Measurements from ENCODE around the gene SPATA24. TPM values are rescaled to one million over a fixed set of nuclear protein-coding genes. Genes with fewer than 3 reads are reported as not detected.

The SPATA24 gene
- total RNA-seq, 1 donor = 3.6 TPM

DNA sequence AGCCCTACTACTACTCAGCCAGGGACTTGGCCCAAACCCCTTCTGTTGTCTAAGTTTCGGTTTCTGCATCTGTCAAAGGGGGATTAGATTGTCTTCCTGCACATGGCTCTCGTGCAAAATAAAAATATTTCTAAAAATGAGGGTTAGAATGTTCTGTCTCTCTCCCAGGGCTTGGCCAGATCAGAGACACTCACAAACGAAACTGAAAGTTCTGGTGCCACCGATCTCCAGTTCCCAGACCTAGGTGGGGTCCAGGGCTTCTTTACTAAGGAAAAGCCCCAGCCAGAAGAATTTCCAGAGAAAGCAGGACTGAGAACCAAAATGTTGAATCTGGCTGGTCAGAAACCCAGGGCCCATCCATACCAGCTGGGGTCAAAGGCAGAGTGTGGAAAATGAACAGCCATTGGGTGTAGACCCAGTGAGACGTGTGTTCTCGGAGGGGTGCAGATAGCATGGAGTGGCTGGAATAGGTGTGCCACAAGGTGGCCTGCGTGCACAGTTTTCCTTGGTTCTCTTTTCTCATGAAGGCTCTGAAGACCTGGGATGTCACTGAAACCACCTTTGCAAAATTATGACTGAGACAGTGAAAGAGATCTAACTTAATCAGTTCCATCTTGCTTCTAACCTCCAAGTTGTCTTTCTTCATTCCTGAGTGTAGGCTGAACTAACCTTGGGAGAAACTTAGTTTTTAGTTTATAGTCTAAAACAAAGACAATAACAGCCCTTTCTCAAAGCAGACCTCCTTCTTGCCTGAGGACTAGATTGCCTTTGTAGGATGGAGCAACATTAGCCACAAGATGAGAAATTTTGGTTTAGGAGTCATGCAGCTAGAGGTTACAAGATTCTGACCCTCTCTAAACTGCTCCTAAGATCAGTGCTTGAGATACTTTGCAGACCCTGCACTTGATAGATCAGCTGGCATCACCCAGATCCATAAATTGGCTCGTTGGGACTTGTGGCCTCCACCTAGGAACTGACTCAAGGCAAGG, 18.5 kb downstream of the SPATA24 start:
- Histone ChIP-seq H3K4me3 (ENCODE audit: insufficient read depth, low read length) (peak overlapping the region; percentile 49), H3K9me3 (ENCODE audit: low read depth, low read length) (no peaks in the 10 kb centered on the region), H3K4me1 (ENCODE audit: insufficient read depth, low read length) (peaks cover 4% of the 10 kb centered on the region), H3K27ac (ENCODE audit: low read depth, low read length) (peak overlapping the region; percentile 24), H3K36me3 (ENCODE audit: insufficient read depth, low read length) (no peaks in the 10 kb centered on the region), H3K79me2 (ENCODE audit: insufficient read depth, low read length) (no peaks in the 10 kb centered on the region), H3K27me3 (ENCODE audit: insufficient read depth, low read length) (no peaks in the 10 kb centered on the region), H4K20me1 (ENCODE audit: insufficient read depth, low read length) (no peaks in the 10 kb centered on the region), H3K4me2 (ENCODE audit: insufficient read depth, low read length) (peak overlapping the region; percentile 78), H2AFZ (ENCODE audit: low read length) (peak overlapping the region; percentile 73)
- TF ChIP-seq, protein P1, sequence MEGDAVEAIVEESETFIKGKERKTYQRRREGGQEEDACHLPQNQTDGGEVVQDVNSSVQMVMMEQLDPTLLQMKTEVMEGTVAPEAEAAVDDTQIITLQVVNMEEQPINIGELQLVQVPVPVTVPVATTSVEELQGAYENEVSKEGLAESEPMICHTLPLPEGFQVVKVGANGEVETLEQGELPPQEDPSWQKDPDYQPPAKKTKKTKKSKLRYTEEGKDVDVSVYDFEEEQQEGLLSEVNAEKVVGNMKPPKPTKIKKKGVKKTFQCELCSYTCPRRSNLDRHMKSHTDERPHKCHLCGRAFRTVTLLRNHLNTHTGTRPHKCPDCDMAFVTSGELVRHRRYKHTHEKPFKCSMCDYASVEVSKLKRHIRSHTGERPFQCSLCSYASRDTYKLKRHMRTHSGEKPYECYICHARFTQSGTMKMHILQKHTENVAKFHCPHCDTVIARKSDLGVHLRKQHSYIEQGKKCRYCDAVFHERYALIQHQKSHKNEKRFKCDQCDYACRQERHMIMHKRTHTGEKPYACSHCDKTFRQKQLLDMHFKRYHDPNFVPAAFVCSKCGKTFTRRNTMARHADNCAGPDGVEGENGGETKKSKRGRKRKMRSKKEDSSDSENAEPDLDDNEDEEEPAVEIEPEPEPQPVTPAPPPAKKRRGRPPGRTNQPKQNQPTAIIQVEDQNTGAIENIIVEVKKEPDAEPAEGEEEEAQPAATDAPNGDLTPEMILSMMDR (IDR thresholded peaks at IDR 0.05; ENCODE audit: extremely low read depth, low read depth, low read length) = no peak
- peak; percentile 94 for DNase-seq (ENCODE audit: insufficient read length, low spot score, missing footprints)

- Histone ChIP-seq H3K36me3 (ENCODE audit: insufficient read depth, low read length) (no peaks in the 10 kb centered on the region), H3K79me2 (ENCODE audit: insufficient read depth, low read length) (no peaks in the 10 kb centered on the region), H3K9me3 (ENCODE audit: low read depth, low read length) (no peaks in the 10 kb centered on the region), H3K4me1 (ENCODE audit: insufficient read depth, low read length) (peaks cover 4% of the 10 kb centered on the region), H3K27ac (ENCODE audit: low read depth, low read length) (peak overlapping the region; percentile 24), H3K27me3 (ENCODE audit: insufficient read depth, low read length) (no peaks in the 10 kb centered on the region), H2AFZ (ENCODE audit: low read length) (peak overlapping the region; percentile 73), H3K4me3 (ENCODE audit: insufficient read depth, low read length) (no peak overlapping the region), H3K4me2 (ENCODE audit: insufficient read depth, low read length) (peak overlapping the region; percentile 78), H4K20me1 (ENCODE audit: insufficient read depth, low read length) (no peaks in the 10 kb centered on the region)
- DNase-seq (ENCODE audit: insufficient read length, low spot score, missing footprints) = peak; percentile 69
- TF ChIP-seq, protein P1 (IDR thresholded peaks at IDR 0.05; ENCODE audit: extremely low read depth, low read depth, low read length) = no peak
These were observed 19.3 kb downstream of the SPATA24 start for GRCh38 chr5:139384591-139385051.

- Histone ChIP-seq H3K9me3 (ENCODE audit: low read depth, low read length) (no peaks in the 10 kb centered on the region), H3K4me2 (ENCODE audit: insufficient read depth, low read length) (no peak overlapping the region), H3K36me3 (ENCODE audit: insufficient read depth, low read length) (no peaks in the 10 kb centered on the region), H3K4me1 (ENCODE audit: insufficient read depth, low read length) (peaks cover 4% of the 10 kb centered on the region), H3K4me3 (ENCODE audit: insufficient read depth, low read length) (no peak overlapping the region), H2AFZ (ENCODE audit: low read length) (no peak overlapping the region), H3K27me3 (ENCODE audit: insufficient read depth, low read length) (no peaks in the 10 kb centered on the region), H3K27ac (ENCODE audit: low read depth, low read length) (no peak overlapping the region), H3K79me2 (ENCODE audit: insufficient read depth, low read length) (no peaks in the 10 kb centered on the region), H4K20me1 (ENCODE audit: insufficient read depth, low read length) (no peaks in the 10 kb centered on the region)
- DNase-seq (ENCODE audit: insufficient read length, low spot score, missing footprints) = peak; percentile 72
- TF ChIP-seq, protein P1 (IDR thresholded peaks at IDR 0.05; ENCODE audit: extremely low read depth, low read depth, low read length) = no peak
These were observed 19.8 kb downstream of the SPATA24 start for GRCh38 chr5:139383993-139384590.
